ENCODE measurements around the gene RALGPS1.

GRCh38 chr9:127105805-127106465, 191.4 kb downstream of the RALGPS1 start:
- TF ChIP-seq, protein P1, sequence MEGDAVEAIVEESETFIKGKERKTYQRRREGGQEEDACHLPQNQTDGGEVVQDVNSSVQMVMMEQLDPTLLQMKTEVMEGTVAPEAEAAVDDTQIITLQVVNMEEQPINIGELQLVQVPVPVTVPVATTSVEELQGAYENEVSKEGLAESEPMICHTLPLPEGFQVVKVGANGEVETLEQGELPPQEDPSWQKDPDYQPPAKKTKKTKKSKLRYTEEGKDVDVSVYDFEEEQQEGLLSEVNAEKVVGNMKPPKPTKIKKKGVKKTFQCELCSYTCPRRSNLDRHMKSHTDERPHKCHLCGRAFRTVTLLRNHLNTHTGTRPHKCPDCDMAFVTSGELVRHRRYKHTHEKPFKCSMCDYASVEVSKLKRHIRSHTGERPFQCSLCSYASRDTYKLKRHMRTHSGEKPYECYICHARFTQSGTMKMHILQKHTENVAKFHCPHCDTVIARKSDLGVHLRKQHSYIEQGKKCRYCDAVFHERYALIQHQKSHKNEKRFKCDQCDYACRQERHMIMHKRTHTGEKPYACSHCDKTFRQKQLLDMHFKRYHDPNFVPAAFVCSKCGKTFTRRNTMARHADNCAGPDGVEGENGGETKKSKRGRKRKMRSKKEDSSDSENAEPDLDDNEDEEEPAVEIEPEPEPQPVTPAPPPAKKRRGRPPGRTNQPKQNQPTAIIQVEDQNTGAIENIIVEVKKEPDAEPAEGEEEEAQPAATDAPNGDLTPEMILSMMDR (IDR thresholded peaks at IDR 0.05; ENCODE audit: low read length) = no peak
- TF ChIP-seq EZH2phosphoT487 (IDR thresholded peaks at IDR 0.05; ENCODE audit: low read length) = no peak
- TF ChIP-seq EZH2 (optimal IDR thresholded peaks at IDR 0.05; ENCODE audit: low read depth, low read length) = no peak
